Caco-2 (cell line): ENCODE results near the gene OSBPL10. TPM values are rescaled to one million over a fixed set of nuclear protein-coding genes. Genes with fewer than 3 reads are reported as not detected.
A peak's percentile ranks its signal among the peaks of the same experiment; 100 is the strongest.

Source experiments
- BruUV-seq: library from RNA; stranded (reverse); fragments of 400-500 nt; replicated peaks from 2 replicates; lab custom pipeline; 2021; lab: Mats Ljungman, UMichigan
- CTCF ChIA-PET: fragments of 300-600 bp; sonication (Branson Sonifier 250); formaldehyde crosslinking; loops from one replicate; lab custom pipeline; 2022; ENCODE audit warnings: antibody characterized with exemption; lab: Charles Lee
- POLR2A ChIA-PET: fragments of 300-600 bp; sonication (Branson Sonifier 250); formaldehyde crosslinking; loops from one replicate; lab custom pipeline; 2022; ENCODE audit warnings: antibody characterized with exemption; lab: Charles Lee
- DNase-seq, 2 experiments: peaks; one replicate each; pipeline versions ENCODE4 v3.0.0 to v3.0.0-alpha.2; 2020 to 2022
- H3K27me3 ChIP-seq: replicated peaks from 2 replicates; pipeline ENCODE4 v1.6.0; 2011; ENCODE audit warnings: low read length; ENCODE audit not compliant: control insufficient read depth, insufficient read depth
- H3K36me3 ChIP-seq: 2 replicates; pipeline ENCODE4 v1.5.1; 2011; ENCODE audit warnings: low read length; ENCODE audit not compliant: control insufficient read depth, insufficient read depth
- H3K4me1 ChIP-seq: fragments of 250-450 bp; sonication (Bioruptor Pico); 2 replicates; pipeline ENCODE4 v1.5.1; 2020; ENCODE audit warnings: mild to moderate bottlenecking
- H3K4me3 ChIP-seq: 2 replicates; pipeline ENCODE4 v1.5.1; 2011; ENCODE audit warnings: low read depth, mild to moderate bottlenecking, control low read depth, low read length
- H3K9me3 ChIP-seq: fragments of 250-450 bp; sonication (Bioruptor Pico); 2 replicates; pipeline ENCODE4 v1.5.1; 2020; ENCODE audit warnings: mild to moderate bottlenecking, moderate library complexity
- H3K27ac Mint-ChIP-seq: one replicate; pipeline ENCODE4 v1.8.0; 2022; ENCODE audit warnings: mixed read lengths; ENCODE audit not compliant: unreplicated experiment
- H3K27me3 Mint-ChIP-seq: one replicate; pipeline ENCODE4 v1.8.0; 2022; ENCODE audit warnings: mixed read lengths; ENCODE audit not compliant: insufficient read depth, unreplicated experiment
- H3K36me3 Mint-ChIP-seq: one replicate; pipeline ENCODE4 v1.8.0; 2022; ENCODE audit warnings: mild to moderate bottlenecking, mixed read lengths; ENCODE audit not compliant: insufficient read depth, unreplicated experiment
- H3K4me1 Mint-ChIP-seq: one replicate; pipeline ENCODE4 v1.8.0; 2022; ENCODE audit warnings: low read depth, mixed read lengths; ENCODE audit not compliant: unreplicated experiment
- H3K4me3 Mint-ChIP-seq: one replicate; pipeline ENCODE4 v1.8.0; 2022; ENCODE audit warnings: mild to moderate bottlenecking, moderate library complexity, mixed read lengths; ENCODE audit not compliant: unreplicated experiment
- H3K9me3 Mint-ChIP-seq: one replicate; pipeline ENCODE4 v1.8.0; 2022; ENCODE audit warnings: mixed read lengths; ENCODE audit not compliant: unreplicated experiment
- intact Hi-C: fragments of 100-400 bp; cut with micrococcal nuclease; formaldehyde crosslinking; loops from one replicate; pipeline ENCODE4 v1.10.0; 2022; ENCODE audit not compliant: unreplicated experiment
- total RNA-seq: library from RNA; stranded (reverse); gene quantifications from 2 replicates; pipeline ENCODE4 v1.2.3, GENCODE V29; 2022
- TF ChIP-seq, protein P1 (sequence below), 2 experiments: fragments of 200-600 bp in 1 of 2; IDR thresholded peaks; 1 replicate in 1 of 2; 2 replicates in 1 of 2; pipeline versions ENCODE4 v1.5.1 to v1.8.0; 2011 to 2022; ENCODE audit warnings: antibody characterized with exemption in 1 of 2, control low read depth in 1 of 2, inconsistent platforms in 1 of 2, low read depth in 1 of 2, low read length in 1 of 2, mild to moderate bottlenecking in 1 of 2, moderate library complexity in 1 of 2; ENCODE audit not compliant: insufficient read depth in 1 of 2, severe bottlenecking in 1 of 2, unreplicated experiment in 1 of 2

OSBPL10 gene
- total RNA-seq, 1 experiment from 2014 or later: 71.2 TPM

DNA sequence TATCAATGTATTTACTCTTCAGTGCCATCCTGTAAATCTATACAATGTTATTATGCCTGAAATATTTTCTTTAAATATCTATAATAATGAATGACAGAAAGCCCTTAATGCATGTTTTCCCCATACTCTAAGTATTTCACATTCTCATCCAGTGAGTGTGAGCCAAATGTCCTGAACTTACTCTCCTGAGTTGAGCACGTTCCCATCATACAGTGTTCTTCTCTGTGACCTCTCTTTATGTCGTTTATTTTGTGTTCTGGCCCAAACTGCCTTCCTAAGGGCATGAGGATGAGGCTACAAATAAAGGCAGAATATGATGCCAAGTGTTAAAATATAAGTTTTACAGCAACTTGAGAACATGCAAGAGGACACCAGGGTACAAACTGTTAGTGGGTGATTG is 3.3 kb downstream of the OSBPL10 start:
- peak overlapping the region; percentile 69 for H3K27ac Mint-ChIP-seq
- POLR2A ChIA-PET: no interaction called here
- H3K4me3 Mint-ChIP-seq: no peak overlapping the region
- H3K36me3 ChIP-seq: no peaks in the 10 kb centered on the region
- H3K4me1 Mint-ChIP-seq: peaks cover 52% of the 10 kb centered on the region
- H3K9me3 Mint-ChIP-seq: peaks cover 10% of the 10 kb centered on the region
- peaks cover 49% of the 10 kb centered on the region for H3K4me1 ChIP-seq
- TF ChIP-seq, protein P1, sequence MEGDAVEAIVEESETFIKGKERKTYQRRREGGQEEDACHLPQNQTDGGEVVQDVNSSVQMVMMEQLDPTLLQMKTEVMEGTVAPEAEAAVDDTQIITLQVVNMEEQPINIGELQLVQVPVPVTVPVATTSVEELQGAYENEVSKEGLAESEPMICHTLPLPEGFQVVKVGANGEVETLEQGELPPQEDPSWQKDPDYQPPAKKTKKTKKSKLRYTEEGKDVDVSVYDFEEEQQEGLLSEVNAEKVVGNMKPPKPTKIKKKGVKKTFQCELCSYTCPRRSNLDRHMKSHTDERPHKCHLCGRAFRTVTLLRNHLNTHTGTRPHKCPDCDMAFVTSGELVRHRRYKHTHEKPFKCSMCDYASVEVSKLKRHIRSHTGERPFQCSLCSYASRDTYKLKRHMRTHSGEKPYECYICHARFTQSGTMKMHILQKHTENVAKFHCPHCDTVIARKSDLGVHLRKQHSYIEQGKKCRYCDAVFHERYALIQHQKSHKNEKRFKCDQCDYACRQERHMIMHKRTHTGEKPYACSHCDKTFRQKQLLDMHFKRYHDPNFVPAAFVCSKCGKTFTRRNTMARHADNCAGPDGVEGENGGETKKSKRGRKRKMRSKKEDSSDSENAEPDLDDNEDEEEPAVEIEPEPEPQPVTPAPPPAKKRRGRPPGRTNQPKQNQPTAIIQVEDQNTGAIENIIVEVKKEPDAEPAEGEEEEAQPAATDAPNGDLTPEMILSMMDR (IDR thresholded peaks at IDR 0.05; ENCODE audit: insufficient read depth in 1 of 2, low read depth in 1 of 2, low read length in 1 of 2, severe bottlenecking in 1 of 2, unreplicated experiment in 1 of 2): no peak
- H3K27me3 ChIP-seq: no peaks in the 10 kb centered on the region
- CTCF ChIA-PET: no interaction called here
- intact Hi-C loops: no loop called here
- H3K36me3 Mint-ChIP-seq: peaks cover 24% of the 10 kb centered on the region
- DNase-seq: no peak
- no TSS peak for BruUV-seq
- no peaks in the 10 kb centered on the region for H3K9me3 ChIP-seq
- H3K27me3 Mint-ChIP-seq: no peaks in the 10 kb centered on the region
- no peak overlapping the region for H3K4me3 ChIP-seq

DNA sequence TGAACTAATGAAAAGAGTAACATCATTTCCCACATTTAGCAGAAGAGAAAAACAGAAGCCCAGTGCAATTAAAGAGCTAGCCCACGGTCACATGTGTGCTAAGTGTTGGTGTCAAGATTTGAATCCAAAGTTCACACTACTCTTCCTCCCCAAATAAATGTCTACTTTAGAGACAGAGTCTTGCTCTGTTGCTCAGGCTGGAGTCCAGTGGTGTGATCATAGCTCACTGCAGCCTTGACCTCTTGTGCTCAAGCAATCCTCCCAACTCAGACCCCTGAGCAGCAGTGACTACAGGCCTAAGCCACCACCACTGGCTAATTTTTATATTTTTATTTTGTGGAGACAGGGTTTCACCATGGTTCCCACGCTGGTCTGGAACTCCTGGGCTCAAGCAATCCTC is 4.8 kb downstream of the OSBPL10 start:
- BruUV-seq: no TSS peak
- H3K36me3 ChIP-seq: no peaks in the 10 kb centered on the region
- ChIA-PET POLR2A (no interaction called here), CTCF (no interaction called here)
- no peaks in the 10 kb centered on the region for H3K27me3 ChIP-seq
- no peaks in the 10 kb centered on the region for H3K27me3 Mint-ChIP-seq
- peaks cover 52% of the 10 kb centered on the region for H3K4me1 Mint-ChIP-seq
- peaks cover 24% of the 10 kb centered on the region for H3K36me3 Mint-ChIP-seq
- peaks cover 50% of the 10 kb centered on the region for H3K4me1 ChIP-seq
- no peak overlapping the region for H3K27ac Mint-ChIP-seq
- peaks cover 10% of the 10 kb centered on the region for H3K9me3 Mint-ChIP-seq
- H3K9me3 ChIP-seq: no peaks in the 10 kb centered on the region
- intact Hi-C loops: no loop called here
- H3K4me3 Mint-ChIP-seq: no peak overlapping the region
- H3K4me3 ChIP-seq: no peak overlapping the region
- DNase-seq: no peak
- TF ChIP-seq, protein P1 (IDR thresholded peaks at IDR 0.05; ENCODE audit: insufficient read depth in 1 of 2, low read depth in 1 of 2, low read length in 1 of 2, severe bottlenecking in 1 of 2, unreplicated experiment in 1 of 2): no peak

DNA sequence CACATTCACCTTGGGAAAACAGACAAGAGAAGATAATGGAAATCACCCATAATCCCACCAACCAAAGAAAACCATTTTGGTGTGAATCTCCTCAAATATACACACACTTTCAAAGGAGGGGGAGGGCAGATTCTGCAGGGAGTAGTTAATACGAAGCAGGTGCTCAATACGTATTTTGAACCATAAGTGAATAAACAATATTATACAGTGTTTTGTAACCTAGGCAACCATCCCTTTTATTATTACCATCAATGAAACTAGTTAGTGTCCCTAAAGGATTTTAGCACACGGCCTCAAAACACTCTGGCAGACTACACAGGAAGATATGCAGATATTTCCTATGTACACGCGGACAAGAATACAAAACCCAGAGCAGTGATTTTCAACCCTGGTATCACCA is 6.1 kb downstream of the OSBPL10 start:
- ChIA-PET CTCF (no interaction called here), POLR2A (no interaction called here)
- Histone ChIP-seq H3K36me3 (no peaks in the 10 kb centered on the region), H3K4me3 (no peak overlapping the region), H3K9me3 (no peaks in the 10 kb centered on the region), H3K27me3 (no peaks in the 10 kb centered on the region), H3K4me1 (peaks cover 62% of the 10 kb centered on the region)
- DNase-seq: no peak
- BruUV-seq: no TSS peak
- H3K27me3 Mint-ChIP-seq: no peaks in the 10 kb centered on the region
- intact Hi-C loops: no loop called here
- H3K27ac Mint-ChIP-seq: peak overlapping the region; percentile 20
- H3K4me3 Mint-ChIP-seq: no peak overlapping the region
- peaks cover 17% of the 10 kb centered on the region for H3K36me3 Mint-ChIP-seq
- H3K9me3 Mint-ChIP-seq: peaks cover 10% of the 10 kb centered on the region
- TF ChIP-seq, protein P1 (IDR thresholded peaks at IDR 0.05; ENCODE audit: insufficient read depth in 1 of 2, low read depth in 1 of 2, low read length in 1 of 2, severe bottlenecking in 1 of 2, unreplicated experiment in 1 of 2): no peak
- peaks cover 52% of the 10 kb centered on the region for H3K4me1 Mint-ChIP-seq
